Measurements from ENCODE around the gene ARF6. TPM values are rescaled to one million over a fixed set of nuclear protein-coding genes. Genes with fewer than 3 reads are reported as not detected.
A peak's percentile ranks its signal among the peaks of the same experiment; 100 is the strongest.

The ARF6 gene
- polyA plus RNA-seq, 1 donor from 2014 or later = 24.1 TPM

GRCh38 chr14:49853158-49853477 is 39.8 kb upstream of the ARF6 start:
- Histone ChIP-seq H3K79me2 (replicated peaks; ENCODE audit: insufficient read depth, low read length) (peaks cover 35% of the 10 kb centered on the region), H3K4me2 (ENCODE audit: low read length) (no peak overlapping the region), H3K9me3 (ENCODE audit: low read length) (no peaks in the 10 kb centered on the region), H3K27me3 (ENCODE audit: insufficient read depth, low read depth, low read length) (no peaks in the 10 kb centered on the region), H4K20me1 (ENCODE audit: insufficient read depth) (no peaks in the 10 kb centered on the region), H3F3A (ENCODE audit: insufficient read depth, low read length, poor library complexity, severe bottlenecking) (no peaks in the 10 kb centered on the region), H3K9ac (ENCODE audit: low read length) (peak overlapping the region; percentile 89), H2AFZ (ENCODE audit: low read depth, low read length) (peak overlapping the region; percentile 99), H3K36me3 (ENCODE audit: insufficient read depth, low read length) (peaks cover 5% of the 10 kb centered on the region), H3K9me2 (ENCODE audit: insufficient read depth, low read length) (no peaks in the 10 kb centered on the region), H3K4me3 (ENCODE audit: low read length) (peak overlapping the region; percentile 82), H3K27ac (ENCODE audit: low read length) (peak overlapping the region; percentile 96)
- TF ChIP-seq RAD21 (conservative IDR thresholded peaks at IDR 0.05) (no peak), REST (IDR thresholded peaks at IDR 0.05; ENCODE audit: borderline replicate concordance) (no peak), CTCF (IDR thresholded peaks at IDR 0.05; ENCODE audit: poor library complexity, severe bottlenecking) (no peak), SMC3 (conservative IDR thresholded peaks at IDR 0.05; ENCODE audit: poor library complexity) (no peak)

- Histone ChIP-seq H4K20me1 (ENCODE audit: insufficient read depth) (no peaks in the 10 kb centered on the region), H3K9me3 (ENCODE audit: low read length) (no peaks in the 10 kb centered on the region), H3K9ac (ENCODE audit: low read length) (no peak overlapping the region), H3K36me3 (ENCODE audit: insufficient read depth, low read length) (peaks cover 5% of the 10 kb centered on the region), H3K4me3 (ENCODE audit: low read length) (peak overlapping the region; percentile 82), H3K4me2 (ENCODE audit: low read length) (no peak overlapping the region), H3K27me3 (ENCODE audit: insufficient read depth, low read depth, low read length) (no peaks in the 10 kb centered on the region), H3K9me2 (ENCODE audit: insufficient read depth, low read length) (no peaks in the 10 kb centered on the region), H3F3A (ENCODE audit: insufficient read depth, low read length, poor library complexity, severe bottlenecking) (no peaks in the 10 kb centered on the region), H3K79me2 (replicated peaks; ENCODE audit: insufficient read depth, low read length) (peaks cover 35% of the 10 kb centered on the region), H2AFZ (ENCODE audit: low read depth, low read length) (no peak overlapping the region), H3K27ac (ENCODE audit: low read length) (peak overlapping the region; percentile 96)
- TF ChIP-seq TAF1 (IDR thresholded peaks at IDR 0.05; ENCODE audit: low read depth) (no peak), CTCF (IDR thresholded peaks at IDR 0.05; ENCODE audit: poor library complexity, severe bottlenecking) (peak; percentile 26)
Observed at GRCh38 chr14:49853572-49854375, 39.1 kb upstream of the ARF6 start.
